ENCODE data around the gene EEA1. TPM values are rescaled to one million over a fixed set of nuclear protein-coding genes. Genes with fewer than 3 reads are reported as not detected.

The EEA1 gene
- total RNA-seq, 1 experiment from 2014 or later = 35.7 TPM

GRCh38 chr12:92926549-92926948, 2.5 kb downstream of the EEA1 start:
- Histone ChIP-seq H3K36me3 (ENCODE audit: insufficient read depth, low read length, poor library complexity, severe bottlenecking) (no peaks in the 10 kb centered on the region), H3K9me3 (ENCODE audit: low read depth, low read length, poor library complexity, severe bottlenecking) (no peaks in the 10 kb centered on the region), H3K27me3 (replicated peaks; ENCODE audit: insufficient read depth, low read depth, low read length, poor library complexity) (no peaks in the 10 kb centered on the region), H3K27ac (ENCODE audit: low read depth, low read length, poor library complexity, severe bottlenecking) (no peak overlapping the region), H3K4me1 (ENCODE audit: insufficient read depth, low read length, poor library complexity, severe bottlenecking) (peaks cover 16% of the 10 kb centered on the region), H3K4me3 (ENCODE audit: low read depth, low read length, poor library complexity, severe bottlenecking) (peak overlapping the region; percentile 71)
- intact Hi-C loops (cut with micrococcal nuclease; ENCODE audit: unreplicated experiment) = loop anchor here (5.0 kb wide), 2 partner anchors 139 to 204 kb away; no protein-coding TSS in a partner anchor
- TF ChIP-seq CTCF (conservative IDR thresholded peaks at IDR 0.05; ENCODE audit: low read depth, low read length) (no peak), EZH2 (IDR thresholded peaks at IDR 0.05; ENCODE audit: borderline replicate concordance, low read depth, low read length, poor library complexity, severe bottlenecking) (no peak)
- ChIA-PET POLR2A (ENCODE audit: low non-redundant PET) (no interaction called here), CTCF (interaction anchor here (0.6 to 1.1 kb wide), 2 partner anchors 141 to 209 kb away, joined by 4 to 6 read pairs; no protein-coding TSS in a partner anchor)
- no TSS peak for BruUV-seq (replicated peaks)
- no peak for DNase-seq (ENCODE audit: low spot score)

DNA sequence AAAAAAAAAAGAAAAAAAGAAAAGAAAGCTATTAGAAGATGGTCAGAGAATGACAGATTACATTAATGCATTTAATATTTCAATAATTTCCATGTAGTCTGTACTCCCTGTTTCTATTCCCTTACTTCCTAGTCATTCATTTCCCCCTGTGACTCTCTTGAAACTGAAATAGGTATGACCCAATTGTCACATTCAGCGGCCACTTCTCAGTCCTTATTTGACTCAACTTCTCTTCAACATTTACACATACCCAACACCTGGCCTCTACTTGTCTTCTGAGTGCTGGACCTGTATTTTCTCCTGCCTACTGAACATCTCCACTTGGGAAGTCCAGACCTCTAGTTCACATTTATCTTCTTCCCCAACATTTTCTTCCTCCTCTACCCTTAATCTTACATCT, 7.2 kb downstream of the EEA1 start:
- H3K4me1 ChIP-seq (ENCODE audit: insufficient read depth, low read length, poor library complexity, severe bottlenecking) = peaks cover 9% of the 10 kb centered on the region
- POLR2A ChIA-PET (ENCODE audit: low non-redundant PET) = no interaction called here
- intact Hi-C loops (cut with micrococcal nuclease; ENCODE audit: unreplicated experiment) = no loop called here
- CTCF ChIA-PET = no interaction called here
- no peak overlapping the region for H3K27ac ChIP-seq (ENCODE audit: low read depth, low read length, poor library complexity, severe bottlenecking)
- TF ChIP-seq EZH2 (IDR thresholded peaks at IDR 0.05; ENCODE audit: borderline replicate concordance, low read depth, low read length, poor library complexity, severe bottlenecking) = no peak
- TF ChIP-seq CTCF (conservative IDR thresholded peaks at IDR 0.05; ENCODE audit: low read depth, low read length) = no peak
- no peaks in the 10 kb centered on the region for H3K27me3 ChIP-seq (replicated peaks; ENCODE audit: insufficient read depth, low read depth, low read length, poor library complexity)
- no peaks in the 10 kb centered on the region for H3K9me3 ChIP-seq (ENCODE audit: low read depth, low read length, poor library complexity, severe bottlenecking)
- no peak overlapping the region for H3K4me3 ChIP-seq (ENCODE audit: low read depth, low read length, poor library complexity, severe bottlenecking)
- no peaks in the 10 kb centered on the region for H3K36me3 ChIP-seq (ENCODE audit: insufficient read depth, low read length, poor library complexity, severe bottlenecking)
- BruUV-seq (replicated peaks) = no TSS peak
- no peak for DNase-seq (ENCODE audit: low spot score)

DNA sequence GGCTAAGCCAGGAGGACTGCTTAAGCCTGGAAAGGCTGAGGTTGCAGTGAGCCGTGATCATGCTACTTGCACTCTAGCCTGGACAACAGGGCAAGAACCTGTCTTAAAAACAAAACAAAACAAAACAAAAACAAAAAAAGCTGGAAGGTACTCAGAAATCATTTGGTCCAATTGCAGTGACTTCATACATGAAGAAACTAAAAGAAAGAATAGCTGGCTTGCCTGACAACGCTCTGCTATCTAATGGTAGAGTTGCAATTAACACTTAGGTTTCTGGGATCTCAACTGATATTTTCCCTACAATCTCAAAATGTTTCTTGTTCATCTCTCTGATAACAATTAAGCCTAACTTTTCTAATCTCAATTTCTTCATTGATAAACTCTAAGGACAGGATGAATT, 13.7 kb downstream of the EEA1 start:
- POLR2A ChIA-PET (ENCODE audit: low non-redundant PET) = no interaction called here
- no peaks in the 10 kb centered on the region for H3K36me3 ChIP-seq (ENCODE audit: insufficient read depth, low read length, poor library complexity, severe bottlenecking)
- H3K4me1 ChIP-seq (ENCODE audit: insufficient read depth, low read length, poor library complexity, severe bottlenecking) = no peaks in the 10 kb centered on the region
- no peak overlapping the region for H3K4me3 ChIP-seq (ENCODE audit: low read depth, low read length, poor library complexity, severe bottlenecking)
- no peak overlapping the region for H3K27ac ChIP-seq (ENCODE audit: low read depth, low read length, poor library complexity, severe bottlenecking)
- H3K9me3 ChIP-seq (ENCODE audit: low read depth, low read length, poor library complexity, severe bottlenecking) = no peaks in the 10 kb centered on the region
- BruUV-seq (replicated peaks) = no TSS peak
- DNase-seq (ENCODE audit: low spot score) = no peak
- no peaks in the 10 kb centered on the region for H3K27me3 ChIP-seq (replicated peaks; ENCODE audit: insufficient read depth, low read depth, low read length, poor library complexity)
- intact Hi-C loops (cut with micrococcal nuclease; ENCODE audit: unreplicated experiment) = no loop called here
- CTCF ChIA-PET = no interaction called here
- TF ChIP-seq EZH2 (IDR thresholded peaks at IDR 0.05; ENCODE audit: borderline replicate concordance, low read depth, low read length, poor library complexity, severe bottlenecking) (no peak), CTCF (conservative IDR thresholded peaks at IDR 0.05; ENCODE audit: low read depth, low read length) (no peak)

All from A673 (cell line).